GM13977 (cell line): Measurements from ENCODE around the gene CTXN1.

ENCODE experiments used
- DNase-seq: peaks from one replicate; pipeline ENCODE4 v3.0.0; 2012; ENCODE audit warnings: low spot score
- in situ Hi-C: fragments of 300-500 bp; cut with MboI; formaldehyde crosslinking; loops from one replicate; pipeline ENCODE4 v1.12.0; 2022; ENCODE audit warnings: low sequenced_read_pairs, low pct_unique_long_range_greater_than_20kb, mixed read lengths, inconsistent platforms; ENCODE audit not compliant: unreplicated experiment
- TF ChIP-seq, protein P1 (sequence below): IDR thresholded peaks from 2 replicates; pipeline ENCODE4 v1.5.1; 2012; ENCODE audit warnings: mild to moderate bottlenecking, control low read depth; ENCODE audit not compliant: insufficient read depth; ENCODE audit errors: extremely low read depth, missing control alignments

The CTXN1 gene

DNA sequence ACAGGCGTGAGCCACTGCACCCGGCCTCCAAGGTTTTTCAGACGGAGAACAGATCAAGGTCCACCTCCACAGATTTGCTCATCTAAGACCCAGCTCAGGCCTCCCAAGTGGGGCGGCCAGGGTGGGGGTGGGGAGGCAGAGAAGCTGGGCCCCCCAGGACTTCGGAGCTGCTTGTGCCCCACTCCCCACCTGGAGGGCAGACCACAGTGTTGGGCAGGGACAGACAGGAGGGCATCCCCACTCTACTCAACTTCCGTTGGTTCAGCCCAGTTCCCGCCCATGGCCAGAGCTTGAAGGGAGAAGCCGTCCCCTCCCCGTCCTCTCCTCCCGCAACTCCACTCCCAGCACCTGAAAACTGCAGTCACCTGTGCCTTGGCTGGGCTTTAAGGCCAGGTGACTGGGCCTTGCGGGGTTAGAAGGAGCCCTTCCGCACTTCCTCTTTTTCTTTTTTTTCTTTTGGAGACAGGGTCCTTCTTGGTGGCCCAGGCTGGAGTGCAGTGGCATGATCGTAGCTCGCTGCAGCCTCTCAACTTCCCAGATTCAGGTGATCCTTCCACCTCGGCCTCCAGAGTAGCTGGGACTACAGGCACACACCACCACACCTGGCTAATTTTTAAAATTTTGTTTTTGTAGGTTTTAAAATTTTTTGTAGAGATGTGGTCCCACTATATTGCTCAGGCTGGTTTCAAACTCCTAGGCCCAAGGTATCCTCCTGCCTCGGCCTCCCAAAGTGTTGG, 38.4 kb downstream of the CTXN1 start:
- no peak for DNase-seq
- in situ Hi-C loops, result no loop called here
- TF ChIP-seq, protein P1, sequence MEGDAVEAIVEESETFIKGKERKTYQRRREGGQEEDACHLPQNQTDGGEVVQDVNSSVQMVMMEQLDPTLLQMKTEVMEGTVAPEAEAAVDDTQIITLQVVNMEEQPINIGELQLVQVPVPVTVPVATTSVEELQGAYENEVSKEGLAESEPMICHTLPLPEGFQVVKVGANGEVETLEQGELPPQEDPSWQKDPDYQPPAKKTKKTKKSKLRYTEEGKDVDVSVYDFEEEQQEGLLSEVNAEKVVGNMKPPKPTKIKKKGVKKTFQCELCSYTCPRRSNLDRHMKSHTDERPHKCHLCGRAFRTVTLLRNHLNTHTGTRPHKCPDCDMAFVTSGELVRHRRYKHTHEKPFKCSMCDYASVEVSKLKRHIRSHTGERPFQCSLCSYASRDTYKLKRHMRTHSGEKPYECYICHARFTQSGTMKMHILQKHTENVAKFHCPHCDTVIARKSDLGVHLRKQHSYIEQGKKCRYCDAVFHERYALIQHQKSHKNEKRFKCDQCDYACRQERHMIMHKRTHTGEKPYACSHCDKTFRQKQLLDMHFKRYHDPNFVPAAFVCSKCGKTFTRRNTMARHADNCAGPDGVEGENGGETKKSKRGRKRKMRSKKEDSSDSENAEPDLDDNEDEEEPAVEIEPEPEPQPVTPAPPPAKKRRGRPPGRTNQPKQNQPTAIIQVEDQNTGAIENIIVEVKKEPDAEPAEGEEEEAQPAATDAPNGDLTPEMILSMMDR, result no peak

- TF ChIP-seq, protein P1, result no peak
- in situ Hi-C loops, result no loop called here
- no peak for DNase-seq
Observed at GRCh38 chr19:7885818-7886217, 40.1 kb downstream of the CTXN1 start.

GRCh38 chr19:7883796-7884570, 42.0 kb downstream of the CTXN1 start:
- in situ Hi-C loops, result no loop called here
- TF ChIP-seq, protein P1, result no peak
- no peak for DNase-seq

DNA sequence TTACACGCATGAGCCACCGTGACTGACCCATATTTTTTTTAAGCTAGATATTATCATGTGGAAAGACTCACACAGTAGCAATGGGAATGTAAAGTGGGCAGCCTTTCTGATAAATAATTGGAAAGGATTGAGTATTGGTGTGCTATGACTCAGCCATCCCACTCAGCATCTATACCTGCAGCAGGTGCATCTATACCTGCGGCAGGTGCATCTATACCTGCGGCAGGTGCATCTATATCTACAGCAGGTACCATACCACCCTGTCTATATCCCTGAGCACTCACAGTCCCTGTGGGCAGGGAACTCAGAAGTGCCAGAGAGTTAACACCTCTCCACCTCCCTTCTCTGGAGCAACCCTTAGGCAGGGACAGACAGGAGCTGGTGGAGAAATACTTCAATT, 42.8 kb downstream of the CTXN1 start:
- TF ChIP-seq, protein P1, result no peak
- DNase-seq, result no peak
- in situ Hi-C loops, result no loop called here

DNA sequence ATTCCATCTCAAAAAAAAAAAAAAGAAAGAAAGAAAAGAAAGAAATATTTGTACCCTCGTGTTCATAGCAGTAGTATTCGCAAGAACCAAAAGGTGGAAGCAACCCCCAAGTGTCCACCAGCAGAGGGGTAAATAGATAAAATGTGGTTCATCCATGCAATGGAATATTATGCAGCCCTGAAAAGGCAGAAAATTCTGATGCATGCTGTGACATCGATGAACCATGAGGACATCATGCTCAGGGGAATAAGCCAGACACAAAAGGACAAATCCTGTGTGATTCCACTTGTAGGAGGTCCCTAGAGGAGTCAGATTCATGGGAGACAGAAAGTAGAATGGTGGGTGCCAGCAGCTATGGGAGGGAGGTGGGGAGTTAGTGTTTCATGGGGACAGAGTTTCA, 44.0 kb downstream of the CTXN1 start:
- TF ChIP-seq, protein P1, result no peak
- no peak for DNase-seq
- in situ Hi-C loops, result no loop called here

GRCh38 chr19:7879836-7880235, 46.1 kb downstream of the CTXN1 start:
- TF ChIP-seq, protein P1, result no peak
- in situ Hi-C loops, result no loop called here
- DNase-seq, result no peak
